Liver (tissue), 3 donors: ENCODE data around the gene SKAP2.

ENCODE experiments used
- CTCF ChIP-seq: fragments of 150-350 bp; IDR thresholded peaks from 2 replicates; pipeline ENCODE4 v1.5.1; 2017; ENCODE audit warnings: improper control_type of control experiment, low read depth, low read length; ENCODE audit not compliant: missing input control
- MAX ChIP-seq: IDR thresholded peaks from 2 replicates; pipeline ENCODE4 v1.6.1; 2016; ENCODE audit warnings: antibody characterized with exemption
- RAD21 ChIP-seq, 2 donors: IDR thresholded peaks; 2 replicates each; pipeline ENCODE4 v1.6.1; 2016; ENCODE audit warnings: antibody characterized with exemption in 2 of 2, mild to moderate bottlenecking in 2 of 2
- REST ChIP-seq: IDR thresholded peaks from 2 replicates; pipeline ENCODE4 v1.6.1; 2016; ENCODE audit warnings: antibody characterized with exemption, mild to moderate bottlenecking
- SP1 ChIP-seq: IDR thresholded peaks from 2 replicates; pipeline ENCODE4 v1.6.1; 2018; ENCODE audit warnings: antibody characterized with exemption, mild to moderate bottlenecking
- YY1 ChIP-seq: IDR thresholded peaks from 2 replicates; pipeline ENCODE4 v1.6.1; 2016; ENCODE audit warnings: antibody characterized with exemption, mild to moderate bottlenecking
- ZBTB33 ChIP-seq: IDR thresholded peaks from 2 replicates; pipeline ENCODE4 v1.6.1; 2016; ENCODE audit warnings: antibody characterized with exemption
- donor health status: healthy.
- donor health status: healthy.

- TF ChIP-seq CTCF = no peak
- no peak for TF ChIP-seq MAX
- no peak for TF ChIP-seq REST
- no peak for TF ChIP-seq YY1
- TF ChIP-seq RAD21 (IDR thresholded peaks at IDR 0.05) = no peak
- no peak for TF ChIP-seq SP1
- no peak for TF ChIP-seq ZBTB33
These were observed 3.3 kb downstream of the SKAP2 start for GRCh38 chr7:26861050-26861449.
